Lung (tissue), 12 donors: ENCODE results near the gene FSIP1. TPM values are rescaled to one million over a fixed set of nuclear protein-coding genes. Genes with fewer than 3 reads are reported as not detected.
A peak's percentile ranks its signal among the peaks of the same experiment; 100 is the strongest.

ENCODE experiments used
- ATAC-seq: fragments of 200-7000 bp; cut with Tn5 transposase; one replicate; pipeline ENCODE4 v1.9.1; 2020; ENCODE audit warnings: moderate number of reproducible peaks; ENCODE audit not compliant: insufficient read depth, low FRiP score
- DNase-seq, 3 donors: peaks; one replicate each; pipeline ENCODE4 v3.0.0-alpha.2; 2013 to 2017
- H3K27ac ChIP-seq, 2 donors: one replicate each; pipeline ENCODE4 v1.5.1; 2013; ENCODE audit warnings: mild to moderate bottlenecking in 2 of 2, moderate library complexity in 2 of 2, control low read depth in 1 of 2, inconsistent platforms in 1 of 2, low read depth in 1 of 2, low read length in 1 of 2
- H3K27me3 ChIP-seq, 3 donors: one replicate each; pipeline ENCODE4 v1.5.1; 2013; ENCODE audit warnings: low read length in 2 of 3; ENCODE audit not compliant: control insufficient read depth in 3 of 3, insufficient read depth in 3 of 3
- H3K36me3 ChIP-seq, 4 donors: one replicate each; pipeline ENCODE4 v1.5.1; 2013; ENCODE audit warnings: low read length in 4 of 4, mild to moderate bottlenecking in 1 of 4, moderate library complexity in 1 of 4; ENCODE audit not compliant: control insufficient read depth in 4 of 4, insufficient read depth in 4 of 4
- H3K4me1 ChIP-seq, 5 donors: one replicate each; pipeline ENCODE4 v1.5.1; 2013; ENCODE audit warnings: low read length in 5 of 5, mild to moderate bottlenecking in 2 of 5, moderate library complexity in 1 of 5; ENCODE audit not compliant: control insufficient read depth in 5 of 5, insufficient read depth in 5 of 5
- H3K4me3 ChIP-seq: one replicate; pipeline ENCODE4 v1.5.1; 2013; ENCODE audit warnings: mild to moderate bottlenecking, control low read depth, moderate library complexity
- H3K9ac ChIP-seq, 2 donors: one replicate each; pipeline ENCODE4 v1.5.1; 2013; ENCODE audit warnings: low read length in 2 of 2, control low read depth in 1 of 2; ENCODE audit not compliant: insufficient read depth in 1 of 2
- H3K9me3 ChIP-seq, 4 donors: one replicate each; pipeline ENCODE4 v1.5.1; 2013; ENCODE audit warnings: low read length in 3 of 4, mild to moderate bottlenecking in 1 of 4, moderate library complexity in 1 of 4; ENCODE audit not compliant: control insufficient read depth in 4 of 4, insufficient read depth in 3 of 4
- WGBS, 2 donors: extraction: QIAGEN DNeasy Blood & Tissue Kit; methylation state at CpG; one replicate each; pipeline ENCODE4 v1.1.7; 2013; 5-methylcytosine and 5-hydroxymethylcytosine counted together
- polyA plus RNA-seq, 2 donors: library from polyadenylated mRNA; stranded (reverse); fragments of 200-250 nt; gene quantifications; one replicate each; pipeline ENCODE4 v1.2.1, GENCODE V29; 2013
- total RNA-seq, 2 donors: library from RNA; depleted of rRNA in 1 of 2; stranded (reverse); fragments of >200 nt in 1 of 2; gene quantifications; one replicate each; pipeline ENCODE4 v1.2.1, GENCODE V29; 2014 to 2021
- TF ChIP-seq, protein P1 (sequence below): IDR thresholded peaks from 2 replicates; pipeline ENCODE4 v1.5.1; 2012; ENCODE audit warnings: mild to moderate bottlenecking; ENCODE audit errors: control extremely low read depth, extremely low read depth
- donor health status: control.
- donor health status: control.
- donor health status: Bipolar disorder and iron deficiency.
- donor health status: healthy.
- donor health status: DM: yes; HTN: yes; CAD: no.

The FSIP1 gene
- total and polyA plus RNA-seq, 4 donors, result 0.35 to 2.2 (median 0.98) TPM

DNA sequence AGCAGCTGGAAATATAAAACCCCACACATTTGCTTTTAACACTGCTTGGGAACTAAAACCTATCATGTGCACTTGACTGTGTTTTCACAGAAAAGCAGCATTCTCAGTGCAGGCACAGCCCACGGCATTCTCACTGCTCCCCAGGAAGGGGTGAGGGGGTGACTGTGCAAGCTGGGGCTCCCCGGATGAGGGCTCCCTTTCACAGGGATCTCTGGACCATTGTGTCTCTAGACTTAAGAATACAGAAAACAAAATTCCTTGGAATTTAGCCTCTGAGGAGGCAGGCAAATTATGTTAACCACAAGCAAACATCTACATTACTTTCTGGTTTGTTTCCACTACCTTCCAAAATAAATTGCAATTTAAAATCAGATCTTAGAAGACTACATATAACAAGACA is 100.3 kb downstream of the FSIP1 start:
- DNase-seq, result no peak
- ATAC-seq, result no peak

DNA sequence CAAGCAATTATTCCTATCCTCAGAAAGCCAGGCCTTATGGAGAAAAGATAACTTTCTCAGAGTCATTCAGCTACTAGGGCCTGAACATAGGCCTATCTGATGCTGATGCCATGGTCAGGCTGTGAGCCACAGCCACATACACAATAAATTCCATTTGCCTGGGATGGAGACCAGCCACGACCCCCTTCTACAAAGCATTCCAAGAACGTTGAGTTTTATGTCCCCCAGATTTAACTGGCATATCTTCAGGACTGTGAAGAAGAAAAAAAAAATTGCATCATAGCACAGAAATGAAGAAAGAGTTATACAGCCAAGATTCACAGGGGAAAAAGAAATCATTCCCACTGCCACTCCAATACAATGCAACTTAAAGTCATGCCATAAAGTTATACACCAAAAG is 101.8 kb downstream of the FSIP1 start:
- no peaks in the 10 kb centered on the region for H3K9me3 ChIP-seq
- peaks cover 0 to 16% (median 3%) of the 10 kb centered on the region in 5 donors for H3K4me1 ChIP-seq
- peak overlapping the region in 1 of 2 donors; percentile 8 for H3K9ac ChIP-seq
- TF ChIP-seq, protein P1, sequence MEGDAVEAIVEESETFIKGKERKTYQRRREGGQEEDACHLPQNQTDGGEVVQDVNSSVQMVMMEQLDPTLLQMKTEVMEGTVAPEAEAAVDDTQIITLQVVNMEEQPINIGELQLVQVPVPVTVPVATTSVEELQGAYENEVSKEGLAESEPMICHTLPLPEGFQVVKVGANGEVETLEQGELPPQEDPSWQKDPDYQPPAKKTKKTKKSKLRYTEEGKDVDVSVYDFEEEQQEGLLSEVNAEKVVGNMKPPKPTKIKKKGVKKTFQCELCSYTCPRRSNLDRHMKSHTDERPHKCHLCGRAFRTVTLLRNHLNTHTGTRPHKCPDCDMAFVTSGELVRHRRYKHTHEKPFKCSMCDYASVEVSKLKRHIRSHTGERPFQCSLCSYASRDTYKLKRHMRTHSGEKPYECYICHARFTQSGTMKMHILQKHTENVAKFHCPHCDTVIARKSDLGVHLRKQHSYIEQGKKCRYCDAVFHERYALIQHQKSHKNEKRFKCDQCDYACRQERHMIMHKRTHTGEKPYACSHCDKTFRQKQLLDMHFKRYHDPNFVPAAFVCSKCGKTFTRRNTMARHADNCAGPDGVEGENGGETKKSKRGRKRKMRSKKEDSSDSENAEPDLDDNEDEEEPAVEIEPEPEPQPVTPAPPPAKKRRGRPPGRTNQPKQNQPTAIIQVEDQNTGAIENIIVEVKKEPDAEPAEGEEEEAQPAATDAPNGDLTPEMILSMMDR, result no peak
- H3K36me3 ChIP-seq, result no peaks in the 10 kb centered on the region
- no peaks in the 10 kb centered on the region for H3K27me3 ChIP-seq
- no peak for ATAC-seq
- peak; percentile 57 to 81 (median 76) for DNase-seq
- no peak overlapping the region for H3K4me3 ChIP-seq
- H3K27ac ChIP-seq, result no peak overlapping the region
- WGBS, 2 donors, result 55 to 79% methylated on average over 2 of the region's 2 CpGs

More for the DNA sequence above, 100.3 kb downstream of the FSIP1 start:
- Histone ChIP-seq H3K27ac (no peak overlapping the region), H3K4me1 (peaks cover 0 to 18% (median 3%) of the 10 kb centered on the region in 5 donors), H3K4me3 (no peak overlapping the region), H3K36me3 (no peaks in the 10 kb centered on the region), H3K9ac (no peak overlapping the region), H3K9me3 (no peaks in the 10 kb centered on the region), H3K27me3 (no peaks in the 10 kb centered on the region)
- TF ChIP-seq, protein P1, result no peak
- 84 to 96% methylated on average over 2 of the region's 2 CpGs for WGBS, 2 donors

DNA sequence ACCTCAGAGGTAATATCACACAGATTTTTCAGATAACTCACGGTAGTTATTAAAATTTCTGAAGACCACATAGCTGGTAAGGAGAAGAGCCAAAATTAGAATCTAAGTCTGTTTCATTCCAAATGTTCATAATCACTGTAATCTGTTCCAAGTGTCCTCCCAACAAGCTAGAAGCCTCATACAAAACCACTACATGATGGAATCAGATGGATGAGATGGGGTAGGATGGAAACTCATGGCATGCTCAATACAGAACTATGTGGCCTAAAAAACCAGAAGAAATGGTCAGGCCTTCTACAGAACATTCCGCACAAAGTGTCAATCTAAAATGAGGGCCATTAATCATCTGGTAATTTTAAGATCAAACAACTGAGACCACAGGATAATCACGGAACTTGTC is 110.0 kb downstream of the FSIP1 start:
- Histone ChIP-seq H3K36me3 (no peaks in the 10 kb centered on the region), H3K4me1 (peaks cover 0 to 16% (median 3%) of the 10 kb centered on the region in 5 donors), H3K9ac (no peak overlapping the region), H3K27me3 (no peaks in the 10 kb centered on the region), H3K27ac (no peak overlapping the region), H3K9me3 (no peaks in the 10 kb centered on the region), H3K4me3 (no peak overlapping the region)
- 91 to 94% methylated on average over 3 of the region's 3 CpGs for WGBS, 2 donors
- ATAC-seq (no peak), DNase-seq (no peak)
- TF ChIP-seq, protein P1, result no peak

DNA sequence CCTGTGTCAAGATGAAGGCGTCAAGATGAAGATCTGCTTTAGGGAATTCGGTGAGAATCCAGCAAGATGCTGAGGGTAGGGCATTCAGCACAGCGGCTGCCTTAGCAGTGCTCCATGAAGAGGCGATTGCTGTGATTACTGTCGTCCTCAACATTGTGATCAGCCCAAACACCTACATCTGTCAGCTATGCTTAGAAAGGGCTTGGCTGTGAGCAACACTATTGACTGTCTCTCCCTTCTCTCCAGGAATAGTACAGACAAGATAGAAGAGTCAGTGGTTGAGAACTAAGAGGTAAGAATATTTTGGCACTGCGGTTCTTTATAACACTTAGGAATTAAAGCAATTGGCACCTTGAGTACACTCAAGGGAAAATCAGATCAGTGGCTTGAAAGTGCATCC is 110.5 kb downstream of the FSIP1 start:
- Histone ChIP-seq H3K4me3 (no peak overlapping the region), H3K36me3 (no peaks in the 10 kb centered on the region), H3K27ac (no peak overlapping the region), H3K27me3 (no peaks in the 10 kb centered on the region), H3K4me1 (peaks cover 0 to 21% (median 3%) of the 10 kb centered on the region in 5 donors), H3K9me3 (no peaks in the 10 kb centered on the region), H3K9ac (no peak overlapping the region)
- 95 to 97% methylated on average over 6 of the region's 6 CpGs for WGBS, 2 donors
- ATAC-seq, result no peak
- TF ChIP-seq, protein P1, result no peak
- no peak for DNase-seq
